Inflammatory macrophage (primary cell): ENCODE data around the gene TMEM88.

Source experiments
- DNase-seq, 2 donors: peaks; one replicate each; pipeline ENCODE4 v3.0.0-alpha.2; 2020 to 2022

Gene TMEM88

GRCh38 chr17:7885367-7886226, 30.7 kb downstream of the TMEM88 start:
- peak; percentile 30 to 40 for DNase-seq

GRCh38 chr17:7886227-7887037, 31.6 kb downstream of the TMEM88 start:
- no peak for DNase-seq

DNA sequence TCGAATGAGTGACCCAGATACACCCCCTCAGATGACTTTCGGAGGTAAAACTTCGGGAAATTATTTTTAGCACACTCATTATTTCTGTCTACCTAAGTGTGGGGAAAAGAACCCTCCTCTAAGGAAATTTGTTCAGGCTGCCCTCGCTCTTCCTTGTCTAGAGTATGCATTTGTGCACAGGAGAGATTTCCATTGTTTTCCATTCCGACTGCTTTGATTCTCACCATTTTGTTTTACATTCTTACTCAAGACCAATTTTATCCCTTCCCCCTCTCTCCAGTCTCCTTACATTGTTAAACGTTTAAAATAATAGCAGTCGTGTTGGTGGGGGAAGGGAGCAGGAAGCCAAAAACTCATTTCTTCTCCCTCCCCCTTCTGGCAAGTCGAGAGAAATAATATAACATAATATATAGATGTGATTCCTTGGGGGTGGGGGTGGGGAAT, 32.2 kb downstream of the TMEM88 start:
- DNase-seq: peak in 1 of 2 donors; percentile 45

DNA sequence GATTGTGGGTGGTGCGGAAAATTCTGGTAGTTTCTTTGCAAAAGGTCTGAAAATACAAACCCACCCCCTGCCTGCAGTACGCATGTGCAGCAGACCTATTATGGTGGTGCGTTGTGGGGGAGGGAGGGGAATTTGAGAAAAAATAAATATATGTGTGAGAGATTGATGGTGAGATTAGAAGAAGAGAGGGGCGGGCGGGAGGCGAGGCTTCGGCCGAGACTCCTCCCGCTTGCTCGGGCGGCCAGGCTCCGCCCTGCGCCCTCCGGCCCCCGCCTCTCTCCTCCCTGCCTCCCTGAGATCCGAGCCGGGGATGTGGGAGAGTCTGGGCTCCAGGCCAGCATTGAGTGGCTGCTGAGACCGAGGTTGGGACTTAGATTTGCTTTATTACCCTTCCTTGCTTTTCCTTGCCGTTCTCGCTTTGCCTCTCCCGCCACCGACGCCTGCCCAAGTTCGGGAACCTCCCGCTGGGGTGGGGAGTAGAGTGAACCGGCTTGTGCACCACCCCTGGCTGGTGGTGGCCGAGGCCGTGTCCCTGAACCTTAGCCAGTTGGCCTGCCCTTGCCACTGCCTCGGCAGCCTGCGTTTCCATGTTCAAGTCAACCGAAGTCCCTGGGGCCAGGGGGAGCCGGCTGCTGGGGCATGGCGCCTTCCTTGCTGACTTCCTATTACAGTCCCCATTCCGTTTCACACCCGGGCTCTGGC, 32.8 kb downstream of the TMEM88 start:
- DNase-seq: peak; percentile 76 to 82

- DNase-seq: no peak
Measured at GRCh38 chr17:7888184-7888920, 33.5 kb downstream of the TMEM88 start, which contains the start of gene CHD3. CHD3 (plus strand) TSS chr17:7888789; CDS start chr17:7889001, 212 bp downstream.

- peak; percentile 88 to 89 for DNase-seq
Measured at GRCh38 chr17:7889166-7889955, 34.5 kb downstream of the TMEM88 start.

DNA sequence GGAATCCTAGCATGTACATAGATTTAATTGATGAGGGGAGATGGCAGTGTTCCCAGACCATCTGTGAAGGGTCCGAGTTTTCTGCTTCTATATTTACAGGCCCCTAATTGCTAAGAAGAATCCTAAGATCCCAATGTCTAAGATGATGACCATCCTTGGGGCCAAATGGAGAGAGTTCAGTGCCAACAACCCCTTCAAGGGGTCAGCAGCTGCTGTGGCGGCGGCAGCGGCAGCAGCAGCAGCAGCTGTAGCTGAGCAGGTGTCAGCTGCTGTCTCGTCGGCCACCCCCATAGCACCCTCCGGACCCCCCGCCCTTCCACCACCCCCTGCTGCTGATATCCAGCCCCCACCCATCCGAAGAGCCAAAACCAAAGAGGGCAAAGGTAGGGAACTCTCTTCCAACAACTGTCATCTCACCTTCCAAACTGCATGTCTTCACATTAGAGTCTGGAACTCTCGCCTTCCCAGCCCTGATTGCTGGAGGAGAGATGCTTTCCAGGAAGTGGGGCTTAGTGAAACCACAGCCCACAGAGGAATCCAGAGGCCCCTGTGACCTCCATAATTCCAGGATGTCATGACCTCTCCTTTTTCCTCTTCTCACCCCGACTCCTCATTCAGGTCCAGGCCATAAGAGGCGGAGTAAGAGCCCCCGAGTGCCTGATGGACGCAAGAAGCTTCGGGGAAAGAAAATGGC, 38.5 kb downstream of the TMEM88 start:
- DNase-seq: no peak

- DNase-seq: no peak
Measured at GRCh38 chr17:7894226-7894625, 39.4 kb downstream of the TMEM88 start.

DNA sequence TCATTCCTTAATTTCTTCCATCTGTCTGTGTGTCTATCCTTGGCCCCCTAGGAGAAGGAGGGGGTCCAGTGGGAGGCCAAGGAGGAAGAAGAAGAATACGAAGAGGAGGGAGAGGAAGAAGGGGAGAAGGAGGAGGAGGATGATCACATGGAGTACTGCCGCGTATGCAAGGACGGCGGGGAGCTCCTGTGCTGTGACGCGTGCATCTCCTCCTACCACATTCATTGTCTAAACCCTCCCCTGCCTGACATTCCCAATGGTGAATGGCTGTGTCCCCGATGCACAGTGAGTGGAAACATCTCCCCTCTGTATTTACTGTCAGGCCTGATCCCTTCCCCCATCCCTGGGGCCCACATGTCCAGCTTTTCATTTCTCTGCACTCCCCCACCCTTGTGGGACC, 40.0 kb downstream of the TMEM88 start:
- DNase-seq: no peak

- no peak for DNase-seq
Measured at GRCh38 chr17:7897090-7897489, 42.2 kb downstream of the TMEM88 start.

DNA sequence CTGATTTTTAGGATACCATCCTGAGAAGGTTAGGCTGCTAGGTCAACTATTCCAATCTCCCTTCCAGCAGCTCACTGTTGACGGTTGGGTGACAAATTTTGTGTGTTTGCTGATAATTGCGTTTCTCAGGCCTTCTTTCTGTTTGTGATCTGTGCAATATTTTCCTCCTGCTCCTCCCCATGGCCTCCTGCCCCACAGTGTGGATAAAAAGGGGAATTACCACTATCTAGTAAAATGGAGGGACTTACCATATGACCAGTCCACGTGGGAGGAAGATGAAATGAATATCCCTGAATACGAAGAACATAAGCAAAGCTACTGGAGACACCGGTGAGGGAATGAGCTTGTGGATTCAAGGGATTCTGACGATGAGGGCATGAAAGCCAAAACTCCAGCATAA, 42.9 kb downstream of the TMEM88 start:
- peak; percentile 73 to 83 for DNase-seq

DNA sequence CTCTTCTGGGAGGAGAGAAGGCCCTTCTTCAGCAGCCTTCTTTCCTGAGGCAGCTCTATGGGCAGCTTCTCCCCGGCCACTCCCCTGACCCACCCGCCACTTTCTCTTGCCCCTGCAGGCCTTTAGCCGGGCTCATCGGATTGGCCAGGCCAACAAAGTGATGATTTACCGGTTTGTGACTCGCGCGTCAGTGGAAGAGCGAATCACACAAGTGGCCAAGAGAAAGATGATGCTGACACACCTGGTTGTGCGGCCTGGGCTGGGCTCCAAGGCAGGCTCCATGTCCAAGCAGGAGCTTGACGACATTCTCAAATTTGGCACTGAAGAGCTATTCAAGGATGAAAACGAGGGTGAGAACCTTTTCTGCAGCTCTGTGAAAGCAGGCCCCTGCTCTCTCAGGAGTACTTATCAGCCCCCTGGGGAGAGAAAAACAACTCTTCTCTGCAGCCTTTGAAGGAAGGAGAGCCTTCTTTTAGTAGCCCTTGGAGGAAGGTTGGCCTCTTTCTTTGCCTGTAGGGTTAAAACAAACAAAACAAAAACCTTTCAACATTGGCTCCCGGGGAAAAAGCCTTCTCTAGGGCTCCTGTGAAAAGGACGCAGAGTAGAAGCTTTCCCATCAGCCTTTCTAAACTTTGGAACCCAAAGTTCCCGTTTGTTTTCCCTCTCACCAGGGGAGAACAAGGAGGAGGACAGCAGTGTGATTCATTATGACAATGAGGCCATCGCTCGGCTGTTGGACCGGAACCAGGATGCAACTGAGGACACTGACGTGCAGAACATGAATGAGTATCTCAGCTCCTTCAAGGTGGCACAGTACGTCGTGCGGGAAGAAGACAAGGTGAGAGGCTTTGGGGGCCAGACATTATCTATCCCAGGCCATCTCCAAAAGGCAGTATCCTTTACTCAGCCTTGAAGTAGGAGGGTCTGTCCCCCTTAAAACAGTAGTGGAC, 48.6 kb downstream of the TMEM88 start:
- no peak for DNase-seq
